HEK293 (cell line): ENCODE measurements around the gene KCNT1.

Source experiments
- CTCF ChIA-PET: fragments of 350-600 bp; formaldehyde crosslinking; extraction: SDS; loops from one replicate; lab custom pipeline; 2021; ENCODE audit warnings: antibody characterized with exemption; lab: Yijun Ruan, JAX
- POLR2A ChIA-PET: fragments of 300-600 bp; formaldehyde crosslinking; extraction: SDS; loops from one replicate; lab custom pipeline; 2020; ENCODE audit warnings: antibody characterized with exemption, inconsistent platforms; lab: Yijun Ruan, JAX
- H3K27ac ChIP-seq: fragments of 200-500 bp; sonication (Bioruptor generic); 2 replicates; pipeline ENCODE4 v1.5.1; 2014; ENCODE audit warnings: low read depth, low read length, control low read depth, inconsistent platforms; ENCODE audit errors: extremely low read depth
- H3K36me3 ChIP-seq, 2 experiments: fragments of 200-500 bp in 1 of 2; sonication (Bioruptor generic) in 1 of 2; 1 replicate in 1 of 2; 2 replicates in 1 of 2; pipeline ENCODE4 v1.5.1; 2014 to 2017; ENCODE audit warnings: inconsistent platforms in 2 of 2, low read length in 2 of 2; ENCODE audit not compliant: control insufficient read depth in 2 of 2, insufficient read depth in 1 of 2
- H3K4me1 ChIP-seq: fragments of 200-500 bp; sonication (Bioruptor generic); 2 replicates; pipeline ENCODE4 v1.5.1; 2014; ENCODE audit warnings: mild to moderate bottlenecking, low read length, inconsistent platforms; ENCODE audit not compliant: control insufficient read depth, insufficient read depth
- H3K4me3 ChIP-seq: 2 replicates; pipeline ENCODE4 v1.5.1; 2011; ENCODE audit warnings: low read depth, mild to moderate bottlenecking, control low read depth, low read length, moderate library complexity
- H3K9me3 ChIP-seq: fragments of 200-500 bp; sonication (Bioruptor generic); 2 replicates; pipeline ENCODE4 v1.5.1; 2014; ENCODE audit warnings: low read depth, low read length, inconsistent platforms; ENCODE audit not compliant: control insufficient read depth, insufficient read depth
- RBAK ChIP-seq: fragments of 450-650 bp; formaldehyde crosslinking; IDR thresholded peaks from 2 replicates; pipeline ENCODE4 v1.5.1; 2016; ENCODE audit warnings: missing biosample characterization, missing genetic modification characterization
- ZBTB17 ChIP-seq: fragments of 450-650 bp; formaldehyde crosslinking; IDR thresholded peaks from 2 replicates; pipeline ENCODE4 v1.5.1; 2016; ENCODE audit warnings: missing biosample characterization, missing genetic modification characterization
- ZNF121 ChIP-seq: fragments of 450-650 bp; formaldehyde crosslinking; IDR thresholded peaks from 2 replicates; pipeline ENCODE4 v1.5.1; 2016; ENCODE audit warnings: missing biosample characterization, missing genetic modification characterization
- ZNF16 ChIP-seq: fragments of 450-650 bp; formaldehyde crosslinking; IDR thresholded peaks from 2 replicates; pipeline ENCODE4 v1.5.1; 2016; ENCODE audit warnings: low read depth, missing biosample characterization, missing genetic modification characterization
- ZNF2 ChIP-seq: fragments of 450-650 bp; formaldehyde crosslinking; IDR thresholded peaks from 2 replicates; pipeline ENCODE4 v1.5.1; 2016; ENCODE audit warnings: missing biosample characterization, missing genetic modification characterization
- ZNF202 ChIP-seq: fragments of 450-650 bp; formaldehyde crosslinking; IDR thresholded peaks from 2 replicates; pipeline ENCODE4 v1.5.1; 2016; ENCODE audit warnings: missing biosample characterization, missing genetic modification characterization, borderline replicate concordance
- ZNF274 ChIP-seq, 2 experiments: fragments of 200-500 bp in 1 of 2; fragments of 450-650 bp in 1 of 2; sonication (Bioruptor generic) in 1 of 2; formaldehyde crosslinking in 1 of 2; IDR thresholded peaks; 2 replicates each; pipeline versions ENCODE4 v1.5.1 to v1.6.1; 2014 to 2016; ENCODE audit warnings: borderline replicate concordance in 1 of 2, inconsistent platforms in 1 of 2, low read length in 1 of 2, missing biosample characterization in 1 of 2, missing genetic modification characterization in 1 of 2
- ZNF292 ChIP-seq: fragments of 450-650 bp; formaldehyde crosslinking; IDR thresholded peaks from 2 replicates; pipeline ENCODE4 v1.5.1; 2016; ENCODE audit warnings: low read depth, missing biosample characterization, missing genetic modification characterization, borderline replicate concordance
- ZNF350 ChIP-seq: fragments of 450-650 bp; formaldehyde crosslinking; IDR thresholded peaks from 2 replicates; pipeline ENCODE4 v1.5.0; 2017; ENCODE audit warnings: missing biosample characterization, mild to moderate bottlenecking, missing genetic modification characterization
- ZNF366 ChIP-seq: fragments of 450-650 bp; formaldehyde crosslinking; conservative IDR thresholded peaks from 2 replicates; pipeline ENCODE4 v1.5.1; 2016; ENCODE audit warnings: missing biosample characterization, missing genetic modification characterization
- ZNF426 ChIP-seq: fragments of 450-650 bp; formaldehyde crosslinking; IDR thresholded peaks from 2 replicates; pipeline ENCODE4 v1.5.1; 2017; ENCODE audit warnings: missing biosample characterization, missing genetic modification characterization, mild to moderate bottlenecking, inconsistent platforms, moderate library complexity
- ZNF48 ChIP-seq: fragments of 450-650 bp; formaldehyde crosslinking; IDR thresholded peaks from 2 replicates; pipeline ENCODE4 v1.5.1; 2016; ENCODE audit warnings: missing biosample characterization, missing genetic modification characterization
- ZNF510 ChIP-seq: fragments of 450-650 bp; formaldehyde crosslinking; IDR thresholded peaks from 2 replicates; pipeline ENCODE4 v1.5.1; 2018; ENCODE audit warnings: mild to moderate bottlenecking, missing genetic modification characterization, missing biosample characterization; ENCODE audit not compliant: insufficient replicate concordance
- ZNF560 ChIP-seq: fragments of 450-650 bp; formaldehyde crosslinking; IDR thresholded peaks from 2 replicates; pipeline ENCODE4 v1.5.1; 2017; ENCODE audit warnings: missing biosample characterization, missing genetic modification characterization, borderline replicate concordance
- ZNF658 ChIP-seq: fragments of 450-650 bp; formaldehyde crosslinking; IDR thresholded peaks from 2 replicates; pipeline ENCODE4; 2016; ENCODE audit warnings: missing biosample characterization, missing genetic modification characterization
- ZNF701 ChIP-seq: fragments of 450-650 bp; formaldehyde crosslinking; IDR thresholded peaks from 2 replicates; pipeline ENCODE4 v1.5.1; 2016; ENCODE audit warnings: missing biosample characterization, missing genetic modification characterization
- ZNF776 ChIP-seq: fragments of 450-650 bp; formaldehyde crosslinking; IDR thresholded peaks from 2 replicates; pipeline ENCODE4 v1.5.0; 2017; ENCODE audit warnings: missing biosample characterization, missing genetic modification characterization, borderline replicate concordance
- TF ChIP-seq, protein P1 (sequence below): fragments of 450-650 bp; formaldehyde crosslinking; IDR thresholded peaks from 2 replicates; pipeline ENCODE4 v1.5.1; 2016; ENCODE audit warnings: missing biosample characterization, missing genetic modification characterization
- TF ChIP-seq, protein P2 (sequence below): fragments of 450-650 bp; IDR thresholded peaks from 2 replicates; pipeline ENCODE4 v1.5.1; 2018; ENCODE audit warnings: missing biosample characterization, mild to moderate bottlenecking, missing genetic modification characterization

Gene KCNT1

DNA sequence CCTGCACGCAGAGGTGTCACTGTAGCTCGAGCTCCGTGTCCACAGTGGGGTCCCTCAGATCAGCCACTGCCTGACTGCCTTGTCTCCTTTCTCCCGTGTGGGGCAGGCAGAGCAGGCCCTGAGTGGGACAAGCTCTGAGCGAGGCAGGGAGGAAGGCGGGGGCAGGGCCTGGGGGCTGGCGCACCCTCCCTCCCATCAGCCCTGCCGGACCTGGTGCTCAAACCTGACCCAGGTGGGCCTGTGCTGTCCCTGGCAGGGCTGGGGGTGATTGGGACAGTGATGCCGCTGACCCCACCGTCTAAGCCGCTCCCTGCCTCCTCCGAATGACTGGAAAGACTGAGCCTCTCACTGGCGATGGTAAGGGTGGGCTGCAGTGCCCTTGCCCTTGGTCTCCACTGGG is 60.9 kb downstream of the KCNT1 start:
- Histone ChIP-seq H3K4me3 (no peak overlapping the region), H3K27ac (no peak overlapping the region), H3K36me3 (no peaks in the 10 kb centered on the region), H3K9me3 (no peaks in the 10 kb centered on the region), H3K4me1 (no peaks in the 10 kb centered on the region)
- ChIA-PET POLR2A (no interaction called here), CTCF (interaction anchor here (0.6 to 1.2 kb wide), 2 partner anchors 25 to 34 kb away, joined by 3 to 4 read pairs; no protein-coding TSS in a partner anchor)
- TF ChIP-seq ZBTB17 (tag by site-specific recombination) (no peak), ZNF16 (tag by site-specific recombination) (no peak), ZNF202 (tag by site-specific recombination) (no peak), ZNF292 (no peak), ZNF776 (tag by site-specific recombination) (no peak), ZNF48 (tag by site-specific recombination) (no peak), ZNF426 (tag by site-specific recombination) (no peak), ZNF366 (tag by site-specific recombination) (no peak), ZNF701 (tag by site-specific recombination) (no peak), ZNF658 (tag by site-specific recombination) (no peak), ZNF510 (tag by site-specific recombination) (no peak), ZNF121 (tag by site-specific recombination) (no peak), ZNF2 (tag by site-specific recombination) (no peak), ZNF560 (tag by site-specific recombination) (no peak), ZNF350 (tag by site-specific recombination) (no peak), ZNF274 (IDR thresholded peaks at IDR 0.05; ENCODE audit: low read length) (no peak), ZNF274 (tag by site-specific recombination; IDR thresholded peaks at IDR 0.05; ENCODE audit: borderline replicate concordance) (no peak), RBAK (tag by site-specific recombination) (no peak)
- TF ChIP-seq, protein P1, sequence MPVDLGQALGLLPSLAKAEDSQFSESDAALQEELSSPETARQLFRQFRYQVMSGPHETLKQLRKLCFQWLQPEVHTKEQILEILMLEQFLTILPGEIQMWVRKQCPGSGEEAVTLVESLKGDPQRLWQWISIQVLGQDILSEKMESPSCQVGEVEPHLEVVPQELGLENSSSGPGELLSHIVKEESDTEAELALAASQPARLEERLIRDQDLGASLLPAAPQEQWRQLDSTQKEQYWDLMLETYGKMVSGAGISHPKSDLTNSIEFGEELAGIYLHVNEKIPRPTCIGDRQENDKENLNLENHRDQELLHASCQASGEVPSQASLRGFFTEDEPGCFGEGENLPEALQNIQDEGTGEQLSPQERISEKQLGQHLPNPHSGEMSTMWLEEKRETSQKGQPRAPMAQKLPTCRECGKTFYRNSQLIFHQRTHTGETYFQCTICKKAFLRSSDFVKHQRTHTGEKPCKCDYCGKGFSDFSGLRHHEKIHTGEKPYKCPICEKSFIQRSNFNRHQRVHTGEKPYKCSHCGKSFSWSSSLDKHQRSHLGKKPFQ (tag by site-specific recombination), result no peak
- TF ChIP-seq, protein P2, sequence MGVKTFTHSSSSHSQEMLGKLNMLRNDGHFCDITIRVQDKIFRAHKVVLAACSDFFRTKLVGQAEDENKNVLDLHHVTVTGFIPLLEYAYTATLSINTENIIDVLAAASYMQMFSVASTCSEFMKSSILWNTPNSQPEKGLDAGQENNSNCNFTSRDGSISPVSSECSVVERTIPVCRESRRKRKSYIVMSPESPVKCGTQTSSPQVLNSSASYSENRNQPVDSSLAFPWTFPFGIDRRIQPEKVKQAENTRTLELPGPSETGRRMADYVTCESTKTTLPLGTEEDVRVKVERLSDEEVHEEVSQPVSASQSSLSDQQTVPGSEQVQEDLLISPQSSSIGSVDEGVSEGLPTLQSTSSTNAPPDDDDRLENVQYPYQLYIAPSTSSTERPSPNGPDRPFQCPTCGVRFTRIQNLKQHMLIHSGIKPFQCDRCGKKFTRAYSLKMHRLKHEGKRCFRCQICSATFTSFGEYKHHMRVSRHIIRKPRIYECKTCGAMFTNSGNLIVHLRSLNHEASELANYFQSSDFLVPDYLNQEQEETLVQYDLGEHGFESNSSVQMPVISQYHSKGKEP (tag by site-specific recombination), result no peak
- TF ChIP-seq, all 188 proteins: peak for 0

DNA sequence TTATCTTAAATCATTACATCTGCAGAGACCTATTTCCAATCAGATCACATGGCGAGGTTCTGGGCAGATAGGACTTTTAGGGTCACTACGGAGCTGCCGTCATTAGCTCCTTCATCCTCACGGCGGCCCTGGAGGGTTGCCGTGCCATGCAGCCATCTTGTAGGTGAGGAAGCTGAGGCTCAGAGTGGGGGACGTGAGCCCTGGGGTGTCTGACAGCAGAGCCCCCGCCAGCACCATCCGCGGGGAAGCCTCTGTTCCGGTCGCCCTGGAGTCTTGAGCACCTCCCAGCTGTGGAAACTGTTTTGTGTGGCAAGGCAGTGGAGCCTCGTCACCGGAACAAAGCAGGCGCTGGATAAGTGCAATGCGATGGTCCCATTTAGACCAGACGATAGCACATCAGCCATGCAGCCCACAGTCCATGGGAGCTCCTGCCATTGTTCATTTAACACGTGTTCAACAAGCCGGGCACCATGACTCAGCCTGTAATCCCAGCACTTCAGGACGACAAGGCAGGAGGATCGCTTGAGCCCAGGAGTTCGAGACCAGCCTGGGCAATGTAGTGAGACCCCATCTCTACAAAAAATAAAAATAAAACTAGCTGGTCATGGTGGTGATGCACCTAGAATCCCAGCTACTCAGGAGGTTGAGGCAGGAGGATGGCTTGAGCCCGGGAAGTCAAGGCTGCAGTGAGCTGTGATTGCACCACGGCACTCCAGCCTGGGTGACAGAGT is 61.9 kb downstream of the KCNT1 start:
- H3K4me1 ChIP-seq, result no peaks in the 10 kb centered on the region
- H3K36me3 ChIP-seq, result no peaks in the 10 kb centered on the region
- TF ChIP-seq ZNF121 (tag by site-specific recombination), result peak; percentile 68; the same call in 1 of the 2 replicates
- TF ChIP-seq ZNF16 (tag by site-specific recombination), result no peak
- ChIA-PET CTCF (interaction anchor here (0.6 kb wide), 1 partner anchor 26 kb away, joined by 3 read pairs; no protein-coding TSS in a partner anchor), POLR2A (interaction anchor here (0.6 kb wide), 1 partner anchor 13 kb away, joined by 4 read pairs; no protein-coding TSS in a partner anchor)
- H3K4me3 ChIP-seq, result no peak overlapping the region
- no peak overlapping the region for H3K27ac ChIP-seq
- no peaks in the 10 kb centered on the region for H3K9me3 ChIP-seq
